HCT116 (cell line): ENCODE results near the gene SON. TPM values are rescaled to one million over a fixed set of nuclear protein-coding genes. Genes with fewer than 3 reads are reported as not detected.

Source experiments
- ATAC-seq: fragments of 200-7000 bp; cut with Tn5 transposase; 2 replicates; pipeline ENCODE4 v1.9.1; 2020; ENCODE audit warnings: mild to moderate bottlenecking, moderate library complexity
- BruUV-seq: library from RNA; stranded (reverse); fragments of 400-500 nt; replicated peaks from 2 replicates; lab custom pipeline; 2021; lab: Mats Ljungman, UMichigan
- CTCF ChIA-PET: fragments of 300-600 bp; sonication (Branson Sonifier 250); formaldehyde crosslinking; loops from one replicate; lab custom pipeline; 2021; ENCODE audit warnings: antibody characterized with exemption; lab: Charles Lee
- POLR2A ChIA-PET: fragments of 300-600, 350-600 bp; sonication (Branson Sonifier 250); formaldehyde crosslinking; loops from one replicate; lab custom pipeline; 2021; ENCODE audit warnings: antibody characterized with exemption; lab: Charles Lee
- RAD21 ChIA-PET, 2 experiments: fragments of 300-600 bp; sonication (Branson Sonifier 250); formaldehyde crosslinking; loops; one replicate each; lab custom pipeline; 2023; ENCODE audit warnings: low total read pairs in 2 of 2; ENCODE audit not compliant: uncharacterized antibody in 2 of 2, unreplicated experiment in 2 of 2, low non-redundant PET in 1 of 2; lab: Charles Lee
- DNase-seq: peaks from one replicate; pipeline ENCODE4 v3.0.0-alpha.2; 2010; ENCODE audit warnings: low read depth, low spot score
- H2AFZ ChIP-seq: fragments of 200-600 bp; shearing (Covaris generic), sonication (generic); 2 replicates; pipeline ENCODE4 v1.6.1; 2017; ENCODE audit warnings: low read depth, mixed run types, mixed read lengths, antibody characterized with exemption, low read length; ENCODE audit not compliant: poor library complexity, severe bottlenecking
- H3K27ac ChIP-seq: 2 replicates; pipeline ENCODE4 v1.5.1; 2012; ENCODE audit warnings: low read depth, low read length
- H3K27me3 ChIP-seq: fragments of 200-600 bp; sonication (generic); 2 replicates; pipeline ENCODE4 v1.6.1; 2016; ENCODE audit warnings: mixed run types, low read length, mixed read lengths; ENCODE audit not compliant: insufficient read depth
- H3K36me3 ChIP-seq, 2 experiments: fragments of 200-500 bp in 1 of 2; fragments of 200-600 bp in 1 of 2; sonication (Bioruptor generic) in 1 of 2; sonication (generic) in 1 of 2; 2 replicates each; pipeline versions ENCODE4 v1.5.1 to v1.6.1; 2014 to 2016; ENCODE audit warnings: low read length in 2 of 2, inconsistent platforms in 1 of 2, mixed read lengths in 1 of 2, mixed run types in 1 of 2; ENCODE audit not compliant: insufficient read depth in 2 of 2, control insufficient read depth in 1 of 2
- H3K4me1 ChIP-seq, 2 experiments: fragments of 200-600 bp in 1 of 2; sonication (generic) in 1 of 2; 2 replicates each; pipeline versions ENCODE4 v1.5.1 to v1.6.1; 2012 to 2017; ENCODE audit warnings: low read length in 2 of 2, inconsistent platforms in 1 of 2, mild to moderate bottlenecking in 1 of 2, mixed read lengths in 1 of 2, mixed run types in 1 of 2, moderate library complexity in 1 of 2; ENCODE audit not compliant: insufficient read depth in 2 of 2, control insufficient read depth in 1 of 2
- H3K4me2 ChIP-seq: fragments of 200-600 bp; sonication (generic); 2 replicates; pipeline ENCODE4 v1.6.1; 2017; ENCODE audit warnings: mixed run types, low read length, mixed read lengths
- H3K4me3 ChIP-seq, 2 experiments: fragments of 200-600 bp in 1 of 2; sonication (generic) in 1 of 2; replicated peaks in 1 of 2; 2 replicates each; pipeline ENCODE4 v1.5.1; 2011 to 2016; ENCODE audit warnings: low read length in 2 of 2, control low read depth in 1 of 2, low read depth in 1 of 2, mild to moderate bottlenecking in 1 of 2, mixed read lengths in 1 of 2, mixed run types in 1 of 2
- H3K79me2 ChIP-seq: fragments of 200-600 bp; sonication (generic); 2 replicates; pipeline ENCODE4 v1.6.1; 2017; ENCODE audit warnings: mild to moderate bottlenecking, mixed run types, low read length, moderate library complexity, mixed read lengths; ENCODE audit not compliant: insufficient read depth
- H3K9ac ChIP-seq: fragments of 200-600 bp; sonication (generic); 2 replicates; pipeline ENCODE4 v1.6.1; 2016; ENCODE audit warnings: low read length, mixed read lengths
- H3K9me2 ChIP-seq: fragments of 200-600 bp; sonication (generic), shearing (Covaris generic); 2 replicates; pipeline ENCODE4 v1.6.1; 2017; ENCODE audit warnings: mixed run types, mild to moderate bottlenecking, moderate library complexity; ENCODE audit not compliant: insufficient read depth
- H3K9me3 ChIP-seq, 2 experiments: fragments of 200-500 bp in 1 of 2; fragments of 200-600 bp in 1 of 2; sonication (Bioruptor generic) in 1 of 2; sonication (generic) in 1 of 2; 2 replicates each; pipeline ENCODE4 v1.6.1; 2014 to 2017; ENCODE audit warnings: low read length in 2 of 2, mixed read lengths in 2 of 2, inconsistent platforms in 1 of 2, low read depth in 1 of 2, mild to moderate bottlenecking in 1 of 2, mixed run types in 1 of 2, moderate library complexity in 1 of 2; ENCODE audit not compliant: control insufficient read depth in 1 of 2, insufficient read depth in 1 of 2
- H4K20me1 ChIP-seq: fragments of 200-600 bp; sonication (generic), shearing (Covaris generic); 2 replicates; pipeline ENCODE4 v1.6.1; 2017; ENCODE audit warnings: mixed run types, mild to moderate bottlenecking, moderate library complexity; ENCODE audit not compliant: insufficient read depth
- CBX3 ChIP-seq: IDR thresholded peaks from 2 replicates; pipeline ENCODE4 v1.6.1; 2012; ENCODE audit warnings: low read depth
- EGR1 ChIP-seq: IDR thresholded peaks from 2 replicates; pipeline ENCODE4 v1.6.1; 2012; ENCODE audit warnings: low read depth
- ELF1 ChIP-seq: IDR thresholded peaks from 2 replicates; pipeline ENCODE4 v1.6.1; 2012; ENCODE audit warnings: low read depth, borderline replicate concordance
- EZH2 ChIP-seq: fragments of 200-600 bp; sonication (generic); IDR thresholded peaks from 2 replicates; pipeline ENCODE4 v1.6.1; 2017; ENCODE audit warnings: antibody characterized with exemption, mixed run types
- EZH2phosphoT487 ChIP-seq: fragments of 200-600 bp; IDR thresholded peaks from 2 replicates; pipeline ENCODE4 v1.6.1; 2018; ENCODE audit warnings: antibody characterized with exemption, borderline replicate concordance
- FOSL1 ChIP-seq: IDR thresholded peaks from 2 replicates; pipeline ENCODE4 v1.6.1; 2012; ENCODE audit warnings: low read depth
- JUND ChIP-seq: IDR thresholded peaks from 2 replicates; pipeline ENCODE4 v1.6.1; 2012
- POLR2AphosphoS5 ChIP-seq: IDR thresholded peaks from 2 replicates; pipeline ENCODE4 v1.6.1; 2011; ENCODE audit warnings: mild to moderate bottlenecking, low read depth, low read length, moderate library complexity
- RAD21 ChIP-seq: IDR thresholded peaks from 2 replicates; pipeline ENCODE4 v1.6.1; 2012; ENCODE audit warnings: low read depth, mild to moderate bottlenecking
- SIN3A ChIP-seq: IDR thresholded peaks from 2 replicates; pipeline ENCODE4 v1.6.1; 2012; ENCODE audit warnings: low read depth
- SP1 ChIP-seq: IDR thresholded peaks from 2 replicates; pipeline ENCODE4 v1.6.1; 2012; ENCODE audit warnings: low read depth
- SRF ChIP-seq: IDR thresholded peaks from 2 replicates; pipeline ENCODE4 v1.6.1; 2012; ENCODE audit warnings: low read depth
- TCF7L2 ChIP-seq: IDR thresholded peaks from 2 replicates; pipeline ENCODE4 v1.7.0; 2011; ENCODE audit warnings: borderline replicate concordance, inconsistent platforms; ENCODE audit not compliant: insufficient read depth, insufficient read length; ENCODE audit errors: extremely low read depth
- ZNF274 ChIP-seq: fragments of 200-500 bp; sonication (Bioruptor generic); IDR thresholded peaks from 2 replicates; pipeline ENCODE4 v1.6.1; 2014; ENCODE audit warnings: mild to moderate bottlenecking, low read depth, low read length, inconsistent platforms
- intact Hi-C: fragments of 100-400 bp; cut with micrococcal nuclease; formaldehyde crosslinking; loops from 2 replicates; pipeline ENCODE4 v1.10.0; 2022
- total RNA-seq: library from RNA; stranded (reverse); gene quantifications from one replicate; pipeline ENCODE4 v1.2.1, GENCODE V29; 2021; ENCODE audit not compliant: unreplicated experiment
- TF ChIP-seq, protein P1 (sequence below): IDR thresholded peaks from 2 replicates; pipeline ENCODE4 v1.6.1; 2012
- TF ChIP-seq, protein P2 (sequence below): IDR thresholded peaks from 2 replicates; pipeline ENCODE4 v1.6.1; 2012; ENCODE audit warnings: low read depth

Gene SON
- total RNA-seq, 1 experiment from 2014 or later, result 195 TPM

DNA sequence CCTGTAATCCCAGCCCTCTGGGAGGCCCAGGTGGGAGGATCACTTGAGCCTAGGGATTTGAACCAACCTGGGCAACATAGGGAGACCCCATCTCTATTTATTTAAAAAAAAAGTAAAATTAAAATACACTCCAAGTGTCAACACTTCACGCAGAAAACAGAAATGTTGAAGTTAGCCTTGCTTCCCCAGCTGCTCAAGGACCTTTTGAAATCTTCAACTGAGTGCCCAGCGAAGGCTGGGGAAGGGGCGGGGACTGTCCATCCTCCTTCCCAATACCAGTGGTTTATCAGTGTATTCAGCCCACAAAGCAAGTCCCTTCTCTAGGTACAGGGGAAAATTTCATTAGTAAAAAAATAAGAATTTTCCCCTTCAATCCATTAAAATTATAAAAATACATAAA is 49.1 kb upstream of the SON start:
- no peak overlapping the region for H2AFZ ChIP-seq
- no peak overlapping the region for H3K4me3 ChIP-seq
- H3K27me3 ChIP-seq, result no peaks in the 10 kb centered on the region
- peaks cover 5 to 10% of the 10 kb centered on the region in 2 experiments; a peak in 2 of 4 replicates for H3K4me1 ChIP-seq
- intact Hi-C loops, result no loop called here
- TF ChIP-seq EGR1, result no peak
- TF ChIP-seq POLR2AphosphoS5, result no peak
- no peak for TF ChIP-seq FOSL1
- H3K79me2 ChIP-seq, result no peaks in the 10 kb centered on the region
- RAD21 ChIA-PET, result no interaction called here
- no peak overlapping the region for H3K4me2 ChIP-seq
- no peak overlapping the region for H3K27ac ChIP-seq
- CTCF ChIA-PET, result no interaction called here
- DNase-seq, result no peak
- H3K9me2 ChIP-seq, result no peaks in the 10 kb centered on the region
- H3K9me3 ChIP-seq, result no peaks in the 10 kb centered on the region
- POLR2A ChIA-PET, result no interaction called here
- no peaks in the 10 kb centered on the region for H3K36me3 ChIP-seq
- no peak for ATAC-seq
- no peaks in the 10 kb centered on the region for H4K20me1 ChIP-seq
- BruUV-seq, result no TSS peak
- H3K9ac ChIP-seq, result no peak overlapping the region

DNA sequence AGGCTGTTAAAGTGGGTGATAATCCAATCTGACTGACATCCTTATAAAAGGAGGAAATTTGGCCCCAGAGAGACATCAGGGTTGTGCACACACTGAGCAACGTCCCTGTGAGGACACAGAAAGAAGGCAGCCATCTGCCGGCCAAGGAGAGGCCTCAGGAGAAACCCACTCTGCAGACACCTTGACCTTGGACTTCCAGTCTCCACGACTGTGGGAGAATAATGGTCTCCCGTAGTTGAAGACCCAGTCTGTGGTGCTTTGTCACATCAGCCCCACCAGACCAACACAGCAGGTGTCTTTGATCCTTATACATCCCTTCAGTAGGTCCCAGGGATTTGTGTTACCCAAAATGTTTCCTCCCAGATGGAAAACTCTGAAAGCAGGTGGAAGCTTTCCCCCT is 47.1 kb upstream of the SON start:
- ATAC-seq, result no peak
- RAD21 ChIA-PET, result no interaction called here
- BruUV-seq, result no TSS peak

More for the DNA sequence above, 47.1 kb upstream of the SON start:
- Histone ChIP-seq H3K9me2 (no peaks in the 10 kb centered on the region), H3K27ac (no peak overlapping the region), H3K36me3 (no peaks in the 10 kb centered on the region), H2AFZ (no peak overlapping the region), H3K4me2 (no peak overlapping the region), H4K20me1 (no peaks in the 10 kb centered on the region), H3K4me3 (no peak overlapping the region), H3K9me3 (no peaks in the 10 kb centered on the region), H3K9ac (no peak overlapping the region), H3K79me2 (no peaks in the 10 kb centered on the region)
- intact Hi-C loops, result no loop called here
- DNase-seq, result no peak
- POLR2A ChIA-PET, result no interaction called here
- TF ChIP-seq ELF1 (no peak), EZH2 (no peak), SIN3A (no peak), JUND (no peak), POLR2AphosphoS5 (no peak), SP1 (no peak), EZH2phosphoT487 (no peak), FOSL1 (no peak), SRF (no peak), ZNF274 (no peak), TCF7L2 (no peak), CBX3 (no peak), RAD21 (no peak)
- TF ChIP-seq, protein P1, sequence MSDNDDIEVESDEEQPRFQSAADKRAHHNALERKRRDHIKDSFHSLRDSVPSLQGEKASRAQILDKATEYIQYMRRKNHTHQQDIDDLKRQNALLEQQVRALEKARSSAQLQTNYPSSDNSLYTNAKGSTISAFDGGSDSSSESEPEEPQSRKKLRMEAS, result no peak
- TF ChIP-seq, protein P2, sequence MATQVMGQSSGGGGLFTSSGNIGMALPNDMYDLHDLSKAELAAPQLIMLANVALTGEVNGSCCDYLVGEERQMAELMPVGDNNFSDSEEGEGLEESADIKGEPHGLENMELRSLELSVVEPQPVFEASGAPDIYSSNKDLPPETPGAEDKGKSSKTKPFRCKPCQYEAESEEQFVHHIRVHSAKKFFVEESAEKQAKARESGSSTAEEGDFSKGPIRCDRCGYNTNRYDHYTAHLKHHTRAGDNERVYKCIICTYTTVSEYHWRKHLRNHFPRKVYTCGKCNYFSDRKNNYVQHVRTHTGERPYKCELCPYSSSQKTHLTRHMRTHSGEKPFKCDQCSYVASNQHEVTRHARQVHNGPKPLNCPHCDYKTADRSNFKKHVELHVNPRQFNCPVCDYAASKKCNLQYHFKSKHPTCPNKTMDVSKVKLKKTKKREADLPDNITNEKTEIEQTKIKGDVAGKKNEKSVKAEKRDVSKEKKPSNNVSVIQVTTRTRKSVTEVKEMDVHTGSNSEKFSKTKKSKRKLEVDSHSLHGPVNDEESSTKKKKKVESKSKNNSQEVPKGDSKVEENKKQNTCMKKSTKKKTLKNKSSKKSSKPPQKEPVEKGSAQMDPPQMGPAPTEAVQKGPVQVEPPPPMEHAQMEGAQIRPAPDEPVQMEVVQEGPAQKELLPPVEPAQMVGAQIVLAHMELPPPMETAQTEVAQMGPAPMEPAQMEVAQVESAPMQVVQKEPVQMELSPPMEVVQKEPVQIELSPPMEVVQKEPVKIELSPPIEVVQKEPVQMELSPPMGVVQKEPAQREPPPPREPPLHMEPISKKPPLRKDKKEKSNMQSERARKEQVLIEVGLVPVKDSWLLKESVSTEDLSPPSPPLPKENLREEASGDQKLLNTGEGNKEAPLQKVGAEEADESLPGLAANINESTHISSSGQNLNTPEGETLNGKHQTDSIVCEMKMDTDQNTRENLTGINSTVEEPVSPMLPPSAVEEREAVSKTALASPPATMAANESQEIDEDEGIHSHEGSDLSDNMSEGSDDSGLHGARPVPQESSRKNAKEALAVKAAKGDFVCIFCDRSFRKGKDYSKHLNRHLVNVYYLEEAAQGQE, result no peak
- TF ChIP-seq, all 23 proteins: peak for 0
- Histone ChIP-seq H3K4me1 (peaks cover 4 to 9% of the 10 kb centered on the region in 2 experiments; a peak in 2 of 4 replicates), H3K27me3 (no peaks in the 10 kb centered on the region)
- CTCF ChIA-PET, result no interaction called here
